GM12878 (cell line): ENCODE measurements around the gene TRPT1. TPM values are rescaled to one million over a fixed set of nuclear protein-coding genes. Genes with fewer than 3 reads are reported as not detected.

Experiments used
- ATAC-seq: fragments of 200-7000 bp; cut with Tn5 transposase; 3 replicates; pipeline ENCODE4 v1.9.1; 2020; ENCODE audit warnings: mild to moderate bottlenecking, moderate library complexity
- BruUV-seq: library from RNA; stranded (reverse); fragments of 400-500 nt; replicated peaks from 2 replicates; lab custom pipeline; 2021; lab: Mats Ljungman, UMichigan
- CTCF ChIA-PET: fragments of 300-600 bp; sonication (Branson Sonifier 250); formaldehyde crosslinking; extraction: SDS; loops from one replicate; lab custom pipeline; 2021; ENCODE audit warnings: inconsistent platforms; lab: Yijun Ruan, JAX
- POLR2A ChIA-PET: fragments of 350-600 bp; formaldehyde crosslinking; extraction: SDS; loops from one replicate; lab custom pipeline; 2021; ENCODE audit warnings: inconsistent platforms; lab: Charles Lee
- RAD21 ChIA-PET: fragments of 300-600 bp; sonication (Branson Sonifier 250); formaldehyde crosslinking; loops from one replicate; lab custom pipeline; 2023; ENCODE audit warnings: antibody characterized with exemption; ENCODE audit not compliant: unreplicated experiment; lab: Charles Lee
- SMC1A ChIA-PET: fragments of 300-600 bp; sonication (Branson Sonifier 250); formaldehyde crosslinking; loops from one replicate; lab custom pipeline; 2023; ENCODE audit not compliant: unreplicated experiment, uncharacterized antibody; lab: Charles Lee
- DNase-seq: peaks from one replicate; pipeline ENCODE4 v3.0.0-alpha.2; 2011; ENCODE audit warnings: low read depth, low spot score
- FAIRE-seq: peaks from 3 replicates; lab custom pipeline; 2011; peaks lifted over from hg19 to GRCh38; lab: Jason Lieb, UNC
- H2AFZ ChIP-seq: 2 replicates; pipeline ENCODE4 v1.6.0; 2011; ENCODE audit warnings: low read depth, low read length, control low read depth; ENCODE audit not compliant: control insufficient read depth
- H3K27ac ChIP-seq: 2 replicates; pipeline ENCODE4 v1.5.1; 2011; ENCODE audit warnings: control low read depth; ENCODE audit not compliant: control insufficient read depth, insufficient read depth
- H3K27me3 ChIP-seq, 2 experiments: replicated peaks in 1 of 2; 2 replicates each; pipeline versions ENCODE4 v1.6.0 to v1.6.1; 2011; ENCODE audit warnings: low read length in 1 of 2; ENCODE audit not compliant: control insufficient read depth in 2 of 2, insufficient read depth in 2 of 2
- H3K36me3 ChIP-seq, 2 experiments: 2 replicates each; pipeline ENCODE4 v1.5.1; 2011; ENCODE audit warnings: low read length in 1 of 2; ENCODE audit not compliant: control insufficient read depth in 2 of 2, insufficient read depth in 2 of 2
- H3K4me1 ChIP-seq: 2 replicates; pipeline ENCODE4 v1.6.1; 2011; ENCODE audit warnings: mild to moderate bottlenecking, low read length, moderate library complexity, mixed read lengths; ENCODE audit not compliant: control insufficient read depth, insufficient read depth
- H3K4me2 ChIP-seq: 2 replicates; pipeline ENCODE4 v1.6.0; 2011; ENCODE audit warnings: control low read depth; ENCODE audit not compliant: control insufficient read depth, insufficient read depth
- H3K4me3 ChIP-seq: fragments of 200-600 bp; sonication (generic); 2 replicates; pipeline ENCODE4 v1.5.1; 2016
- H3K79me2 ChIP-seq: 2 replicates; pipeline ENCODE4 v1.6.0; 2011; ENCODE audit warnings: low read length; ENCODE audit not compliant: control insufficient read depth, insufficient read depth
- H3K9ac ChIP-seq: 2 replicates; pipeline ENCODE4 v1.8.0; 2011; ENCODE audit warnings: low read length, control low read depth, mixed read lengths; ENCODE audit not compliant: control insufficient read depth, insufficient read depth
- H3K9me3 ChIP-seq: replicated peaks from 3 replicates; pipeline ENCODE4 v1.5.1; 2011; ENCODE audit warnings: mild to moderate bottlenecking, low read length; ENCODE audit not compliant: control insufficient read depth, insufficient read depth
- H4K20me1 ChIP-seq: 2 replicates; pipeline ENCODE4 v1.6.0; 2011; ENCODE audit not compliant: control insufficient read depth, insufficient read depth
- BRCA1 ChIP-seq: IDR thresholded peaks from 2 replicates; pipeline ENCODE4 v1.6.1; 2011; ENCODE audit warnings: low read depth, low read length, improper control_type of control experiment
- CBFB ChIP-seq: IDR thresholded peaks from 2 replicates; pipeline ENCODE4 v1.6.1; 2016; ENCODE audit warnings: antibody characterized with exemption, low read depth
- CTCF ChIP-seq, 3 experiments: IDR thresholded peaks in 2 of 3; conservative IDR thresholded peaks in 1 of 3; 2 replicates each; pipeline ENCODE4 v1.5.1; 2011; ENCODE audit warnings: low read depth in 3 of 3, low read length in 3 of 3, mild to moderate bottlenecking in 3 of 3, control low read depth in 2 of 3, moderate library complexity in 2 of 3, inconsistent platforms in 1 of 3, mixed read lengths in 1 of 3; ENCODE audit not compliant: control insufficient read depth in 2 of 3, insufficient read depth in 1 of 3; ENCODE audit errors: extremely low read depth in 1 of 3
- HCFC1 ChIP-seq: fragments of 150-350 bp; IDR thresholded peaks from 2 replicates; pipeline ENCODE4 v1.6.1; 2014; ENCODE audit warnings: low read length
- HSF1 ChIP-seq: fragments of 150-350 bp; IDR thresholded peaks from 2 replicates; pipeline ENCODE4 v1.6.1; 2014; ENCODE audit warnings: mild to moderate bottlenecking, low read depth, low read length
- IKZF1 ChIP-seq: fragments of 450-650 bp; conservative IDR thresholded peaks from 2 replicates; pipeline ENCODE4 v1.6.1; 2017; ENCODE audit warnings: antibody characterized with exemption, mild to moderate bottlenecking
- MEF2A ChIP-seq: IDR thresholded peaks from 2 replicates; pipeline ENCODE4 v1.6.1; 2011; ENCODE audit warnings: low read depth, mild to moderate bottlenecking, low read length, moderate library complexity; ENCODE audit not compliant: insufficient read depth
- MTA3 ChIP-seq: IDR thresholded peaks from 2 replicates; pipeline ENCODE4 v1.6.1; 2012; ENCODE audit warnings: low read length, inconsistent platforms, borderline replicate concordance
- RUNX3 ChIP-seq: IDR thresholded peaks from 2 replicates; pipeline ENCODE4 v1.6.1; 2012; ENCODE audit warnings: low read length, inconsistent platforms
- SMAD1 ChIP-seq: fragments of 450-650 bp; IDR thresholded peaks from 2 replicates; pipeline ENCODE4 v1.6.1; 2018; ENCODE audit warnings: mild to moderate bottlenecking, low read depth; ENCODE audit not compliant: partially characterized antibody
- SMC3 ChIP-seq: IDR thresholded peaks from 2 replicates; pipeline ENCODE4 v1.6.1; 2011; ENCODE audit warnings: low read length, improper control_type of control experiment, borderline replicate concordance
- STAT1 ChIP-seq: fragments of 450-650 bp; conservative IDR thresholded peaks from 2 replicates; pipeline ENCODE4 v1.6.1; 2014; ENCODE audit warnings: antibody characterized with exemption, mild to moderate bottlenecking
- WGBS: methylation state at CpG from one replicate; pipeline ENCODE4 v1.1.6; 2016; ENCODE audit warnings: low lambda C conversion rate; ENCODE audit not compliant: insufficient replicate concordance, insufficient coverage; ENCODE audit errors: missing lambda C conversion rate; 5-methylcytosine and 5-hydroxymethylcytosine counted together
- in situ Hi-C: fragments of 300-500 bp; cut with MboI; formaldehyde crosslinking; loops from 9 replicates; pipeline ENCODE4 v1.14.3; 2018; ENCODE audit warnings: mixed read lengths
- intact Hi-C: fragments of 100-400 bp; cut with micrococcal nuclease; formaldehyde crosslinking; loops from one replicate; pipeline ENCODE4 v1.14.2; 2022; ENCODE audit not compliant: unreplicated experiment
- polyA plus RNA-seq, 11 experiments: library from polyadenylated mRNA; depleted of rRNA in 4 of 11; unstranded in 6 of 11; stranded (reverse) in 5 of 11; fragments of >200 nt; fragmentation: Nextera tagmentation in 4 of 11; fragmentation: Illumina TruSeq in 1 of 11; extraction: Ambion mirVana in 4 of 11; extraction: Trizol in 1 of 11; gene quantifications; 1 replicate in 1 of 11; 2 replicates in 10 of 11; pipeline versions ENCODE4 v1.2.1 to v1.2.3, GENCODE V29; 2011 to 2016; ENCODE audit warnings: inconsistent platforms in 2 of 11, missing spikeins in 2 of 11, low read depth in 1 of 11
- total RNA-seq, 4 experiments: library from RNA; depleted of rRNA in 3 of 4; stranded (reverse); fragments of >200 nt in 3 of 4; fragmentation: Illumina TruSeq in 1 of 4; extraction: Trizol in 1 of 4; gene quantifications; 2 replicates each; pipeline versions ENCODE4 v1.2.1 to v1.2.3, GENCODE V29; 2013 to 2021
- TF ChIP-seq, protein P1 (sequence below): fragments of 450-650 bp; formaldehyde crosslinking; IDR thresholded peaks from 2 replicates; pipeline ENCODE4 v1.4.0; 2022; ENCODE audit warnings: mild to moderate bottlenecking, moderate library complexity

TRPT1 gene
- total and polyA plus RNA-seq, 10 of the 15 experiments (the other 5 are each of a cell fraction or from before 2014, with no cell fraction given) = 7.1 to 63.0 (median 31.4) TPM

DNA sequence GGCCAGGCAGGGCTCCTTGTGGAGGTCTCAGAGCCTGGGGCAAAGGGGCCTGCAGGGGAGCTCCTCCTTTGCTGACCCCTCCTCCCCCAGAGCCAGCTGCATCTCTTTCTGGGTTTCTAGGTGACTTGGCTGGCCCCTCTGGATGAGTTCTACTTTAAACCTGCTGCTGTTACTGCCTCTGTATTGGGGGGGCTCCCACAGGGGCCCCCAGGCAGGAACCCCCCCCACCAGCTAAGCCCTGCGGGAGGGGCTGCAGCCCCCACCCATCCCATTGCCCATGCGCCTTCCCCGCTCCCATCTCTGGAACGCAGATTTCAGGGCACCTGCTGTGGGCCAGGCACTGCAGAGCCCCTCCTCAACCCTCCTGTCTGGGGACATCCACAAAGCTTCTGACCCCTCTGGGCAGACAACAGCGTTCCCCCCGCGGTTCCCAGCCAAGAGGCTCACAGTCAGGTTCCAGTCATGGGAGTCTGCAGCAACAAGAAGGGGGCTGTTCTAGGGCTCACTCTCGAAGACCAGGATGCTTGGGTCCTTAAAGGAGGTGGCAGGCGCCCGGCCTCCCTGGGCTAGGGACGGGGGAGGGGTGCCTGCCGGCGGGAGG is 24.5 kb upstream of the TRPT1 start:
- Histone ChIP-seq H3K27ac (no peak overlapping the region), H3K4me2 (peak overlapping the region; percentile 89), H3K9ac (no peak overlapping the region), H3K9me3 (no peaks in the 10 kb centered on the region), H3K4me1 (peaks cover 10% of the 10 kb centered on the region), H4K20me1 (no peaks in the 10 kb centered on the region), H3K27me3 (no peaks in the 10 kb centered on the region), H2AFZ (peak overlapping the region; percentile 85; the same call in 1 of the 2 replicates), H3K79me2 (peaks cover 10% of the 10 kb centered on the region), H3K36me3 (no peaks in the 10 kb centered on the region; a peak in 1 of 4 replicates), H3K4me3 (peak overlapping the region; percentile 38; the same call in 1 of the 2 replicates)
- ChIA-PET SMC1A (interaction anchor here (0.7 to 1.2 kb wide), 3 partner anchors 19 to 50 kb away, joined by 3 to 5 read pairs (median 3); no protein-coding TSS in a partner anchor), POLR2A (interaction anchor here (0.6 to 1.8 kb wide), 9 partner anchors 9 to 53 kb away, joined by 3 to 9 read pairs (median 4); partner anchors contain the start of genes FKBP2, NUDT22 and TRPT1), CTCF (interaction anchor here (0.7 to 4.8 kb wide), 11 partner anchors 9 to 91 kb away, joined by 3 to 64 read pairs (median 6); partner anchors contain the start of genes CATSPERZ, FERMT3, FKBP2 and NUDT22), RAD21 (interaction anchor here (1.4 to 3.1 kb wide), 3 partner anchors 9 to 50 kb away, joined by 5 to 30 read pairs (median 7); partner anchors contain the start of genes CATSPERZ, FERMT3 and FKBP2)
- in situ Hi-C loops = no loop called here
- 1% methylated on average over 9 of the region's 13 CpGs for WGBS
- FAIRE-seq (no peak), DNase-seq (no peak), ATAC-seq (peak; percentile 13)
- intact Hi-C loops = loop anchor here (2.0 kb wide), 2 partner anchors 18 to 50 kb away; partner anchors contain the start of gene CATSPERZ
- TF ChIP-seq MTA3 = no peak
- TF ChIP-seq CBFB = no peak
- no peak for TF ChIP-seq CTCF (IDR thresholded peaks at IDR 0.05 in 2 of 3, conservative IDR thresholded peaks at IDR 0.05 in 1 of 3; ENCODE audit: control insufficient read depth in 2 of 3, extremely low read depth in 1 of 3, insufficient read depth in 1 of 3, low read depth in 3 of 3, low read length in 3 of 3)
- no peak for TF ChIP-seq HCFC1
- no peak for TF ChIP-seq RUNX3
- TF ChIP-seq BRCA1 = no peak
- no peak for TF ChIP-seq SMC3
- no peak for TF ChIP-seq HSF1
- TF ChIP-seq, protein P1, sequence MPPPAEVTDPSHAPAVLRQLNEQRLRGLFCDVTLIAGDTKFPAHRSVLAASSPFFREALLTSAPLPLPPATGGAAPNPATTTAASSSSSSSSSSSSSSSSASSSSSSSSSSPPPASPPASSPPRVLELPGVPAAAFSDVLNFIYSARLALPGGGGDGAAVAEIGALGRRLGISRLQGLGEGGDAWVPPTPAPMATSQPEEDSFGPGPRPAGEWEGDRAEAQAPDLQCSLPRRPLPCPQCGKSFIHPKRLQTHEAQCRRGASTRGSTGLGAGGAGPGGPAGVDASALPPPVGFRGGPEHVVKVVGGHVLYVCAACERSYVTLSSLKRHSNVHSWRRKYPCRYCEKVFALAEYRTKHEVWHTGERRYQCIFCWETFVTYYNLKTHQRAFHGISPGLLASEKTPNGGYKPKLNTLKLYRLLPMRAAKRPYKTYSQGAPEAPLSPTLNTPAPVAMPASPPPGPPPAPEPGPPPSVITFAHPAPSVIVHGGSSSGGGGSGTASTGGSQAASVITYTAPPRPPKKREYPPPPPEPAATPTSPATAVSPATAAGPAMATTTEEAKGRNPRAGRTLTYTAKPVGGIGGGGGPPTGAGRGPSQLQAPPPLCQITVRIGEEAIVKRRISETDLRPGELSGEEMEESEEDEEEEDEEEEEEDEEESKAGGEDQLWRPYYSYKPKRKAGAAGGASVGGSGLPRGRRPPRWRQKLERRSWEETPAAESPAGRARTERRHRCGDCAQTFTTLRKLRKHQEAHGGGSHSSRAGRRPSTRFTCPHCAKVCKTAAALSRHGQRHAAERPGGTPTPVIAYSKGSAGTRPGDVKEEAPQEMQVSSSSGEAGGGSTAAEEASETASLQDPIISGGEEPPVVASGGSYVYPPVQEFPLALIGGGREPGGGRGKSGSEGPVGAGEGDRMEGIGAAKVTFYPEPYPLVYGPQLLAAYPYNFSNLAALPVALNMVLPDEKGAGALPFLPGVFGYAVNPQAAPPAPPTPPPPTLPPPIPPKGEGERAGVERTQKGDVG (CRISPR knock-in tag) = no peak
- TF ChIP-seq IKZF1 = no peak
- TF ChIP-seq STAT1 = no peak
- TF ChIP-seq SMAD1 = no peak
- no peak for TF ChIP-seq MEF2A
- no TSS peak for BruUV-seq
